SK-N-SH treated with all-trans-retinoic acid at 6 μM for 48 hours (cell line): ENCODE results near the gene SIM1.

Experiments
- ARNTL ChIP-seq: fragments of 450-650 bp; formaldehyde crosslinking; IDR thresholded peaks from 2 replicates; pipeline ENCODE4 v1.5.0; 2020; ENCODE audit warnings: low read depth, mild to moderate bottlenecking, moderate library complexity, borderline replicate concordance
- OSR1 ChIP-seq: fragments of 250-450 bp; sonication (Bioruptor Pico); IDR thresholded peaks from 2 replicates; pipeline ENCODE4 v1.8.0; 2022; ENCODE audit warnings: moderate library complexity, mild to moderate bottlenecking, inconsistent platforms
- SNAI2 ChIP-seq: fragments of 250-450 bp; sonication (Bioruptor Pico); IDR thresholded peaks from 2 replicates; pipeline ENCODE4 v1.5.0; 2020; ENCODE audit warnings: mild to moderate bottlenecking, moderate library complexity
- ZFP30 ChIP-seq: fragments of 450-650 bp; formaldehyde crosslinking; IDR thresholded peaks from 2 replicates; pipeline ENCODE4 v1.5.0; 2022; ENCODE audit warnings: mild to moderate bottlenecking, moderate library complexity
- TF ChIP-seq, protein P1 (sequence below): fragments of 250-450 bp; sonication (Bioruptor Pico); IDR thresholded peaks from 2 replicates; pipeline ENCODE4 v1.5.1; 2020; ENCODE audit warnings: low read depth, mild to moderate bottlenecking, moderate library complexity
- TF ChIP-seq, protein P2 (sequence below): fragments of 250-450 bp; sonication (Bioruptor Pico); IDR thresholded peaks from 2 replicates; pipeline ENCODE4 v1.8.0; 2020; ENCODE audit warnings: mild to moderate bottlenecking, moderate library complexity, borderline replicate concordance

DNA sequence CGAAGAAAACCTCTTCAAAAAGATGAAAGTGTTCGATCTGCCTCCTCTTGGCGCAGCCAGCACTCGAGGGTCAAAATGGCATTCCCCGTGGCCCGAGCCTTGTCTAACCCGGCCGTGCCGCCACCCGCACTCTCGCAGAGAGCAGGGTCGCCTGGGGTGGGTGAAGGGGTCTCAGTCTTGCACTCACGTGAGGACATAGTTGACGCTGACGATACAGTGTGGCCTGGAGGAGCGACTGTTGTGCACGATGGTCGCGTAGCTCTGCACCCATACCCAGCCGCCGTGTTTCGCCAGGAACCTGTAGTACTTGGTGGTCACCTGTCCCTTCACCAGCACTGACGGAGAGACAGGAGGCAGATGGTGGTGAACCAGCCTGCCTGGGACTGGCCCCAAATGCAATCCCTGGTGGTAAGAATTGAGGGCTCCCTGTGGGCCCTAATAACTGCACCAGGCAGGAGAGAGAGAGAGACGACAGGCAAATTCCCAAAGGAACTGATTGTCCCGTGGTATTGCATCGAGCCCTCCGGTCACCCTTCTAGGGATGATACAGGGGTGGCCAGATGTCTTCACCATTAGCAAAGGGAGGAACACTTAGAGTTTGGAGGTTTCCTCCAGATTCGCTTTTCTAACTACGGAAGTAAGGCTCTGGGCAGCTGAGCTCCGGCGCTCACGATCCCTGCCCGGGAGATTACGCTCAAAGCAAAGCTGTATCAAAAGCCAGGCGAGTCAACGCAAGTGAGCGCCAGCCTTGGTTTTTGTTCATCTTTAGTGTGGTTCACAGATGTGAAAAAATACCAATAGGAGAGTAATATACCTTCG is 17.4 kb downstream of the SIM1 start:
- no peak for TF ChIP-seq ARNTL (CRISPR knock-in tag)
- TF ChIP-seq, protein P1, sequence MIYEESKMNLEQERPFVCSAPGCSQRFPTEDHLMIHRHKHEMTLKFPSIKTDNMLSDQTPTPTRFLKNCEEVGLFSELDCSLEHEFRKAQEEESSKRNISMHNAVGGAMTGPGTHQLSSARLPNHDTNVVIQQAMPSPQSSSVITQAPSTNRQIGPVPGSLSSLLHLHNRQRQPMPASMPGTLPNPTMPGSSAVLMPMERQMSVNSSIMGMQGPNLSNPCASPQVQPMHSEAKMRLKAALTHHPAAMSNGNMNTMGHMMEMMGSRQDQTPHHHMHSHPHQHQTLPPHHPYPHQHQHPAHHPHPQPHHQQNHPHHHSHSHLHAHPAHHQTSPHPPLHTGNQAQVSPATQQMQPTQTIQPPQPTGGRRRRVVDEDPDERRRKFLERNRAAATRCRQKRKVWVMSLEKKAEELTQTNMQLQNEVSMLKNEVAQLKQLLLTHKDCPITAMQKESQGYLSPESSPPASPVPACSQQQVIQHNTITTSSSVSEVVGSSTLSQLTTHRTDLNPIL = no peak
- TF ChIP-seq SNAI2 = no peak
- TF ChIP-seq, protein P2, sequence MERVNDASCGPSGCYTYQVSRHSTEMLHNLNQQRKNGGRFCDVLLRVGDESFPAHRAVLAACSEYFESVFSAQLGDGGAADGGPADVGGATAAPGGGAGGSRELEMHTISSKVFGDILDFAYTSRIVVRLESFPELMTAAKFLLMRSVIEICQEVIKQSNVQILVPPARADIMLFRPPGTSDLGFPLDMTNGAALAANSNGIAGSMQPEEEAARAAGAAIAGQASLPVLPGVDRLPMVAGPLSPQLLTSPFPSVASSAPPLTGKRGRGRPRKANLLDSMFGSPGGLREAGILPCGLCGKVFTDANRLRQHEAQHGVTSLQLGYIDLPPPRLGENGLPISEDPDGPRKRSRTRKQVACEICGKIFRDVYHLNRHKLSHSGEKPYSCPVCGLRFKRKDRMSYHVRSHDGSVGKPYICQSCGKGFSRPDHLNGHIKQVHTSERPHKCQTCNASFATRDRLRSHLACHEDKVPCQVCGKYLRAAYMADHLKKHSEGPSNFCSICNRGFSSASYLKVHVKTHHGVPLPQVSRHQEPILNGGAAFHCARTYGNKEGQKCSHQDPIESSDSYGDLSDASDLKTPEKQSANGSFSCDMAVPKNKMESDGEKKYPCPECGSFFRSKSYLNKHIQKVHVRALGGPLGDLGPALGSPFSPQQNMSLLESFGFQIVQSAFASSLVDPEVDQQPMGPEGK (CRISPR knock-in tag) = no peak
- TF ChIP-seq ZFP30 (CRISPR knock-in tag) = no peak
- no peak for TF ChIP-seq OSR1 (CRISPR knock-in tag)
